Progenitor cell of endocrine pancreas (in vitro differentiated cells): ENCODE results near the gene ZNF74. TPM values are rescaled to one million over a fixed set of nuclear protein-coding genes. Genes with fewer than 3 reads are reported as not detected.
"Not testable (repeated sequence)": the region's sequence is repeated elsewhere in the genome, so short reads cannot be mapped to it uniquely, and the experiment has no call there.

Experiments used
- DNase-seq: peaks from one replicate; pipeline ENCODE4 v3.0.0; 2021; ENCODE audit warnings: low spot score; ENCODE audit not compliant: unreplicated experiment
- H3K27ac Mint-ChIP-seq: 2 replicates; pipeline ENCODE4 v1.8.0; 2021; ENCODE audit warnings: mild to moderate bottlenecking, moderate library complexity, mixed read lengths
- H3K27me3 Mint-ChIP-seq: 2 replicates; pipeline ENCODE4 v1.8.0; 2021; ENCODE audit warnings: mixed read lengths
- H3K36me3 Mint-ChIP-seq: 2 replicates; pipeline ENCODE4 v1.8.0; 2022; ENCODE audit warnings: mixed read lengths; ENCODE audit not compliant: insufficient read depth
- H3K4me1 Mint-ChIP-seq: 2 replicates; pipeline ENCODE4 v1.8.0; 2021; ENCODE audit warnings: low read depth, mixed read lengths
- H3K4me3 Mint-ChIP-seq: 2 replicates; pipeline ENCODE4 v1.8.0; 2021; ENCODE audit warnings: low read depth, mild to moderate bottlenecking, moderate library complexity, mixed read lengths
- H3K9me3 Mint-ChIP-seq: 2 replicates; pipeline ENCODE4 v1.8.0; 2021; ENCODE audit warnings: low read depth, mixed read lengths
- total RNA-seq: library from RNA; stranded (reverse); gene quantifications from 2 replicates; pipeline ENCODE4 v1.2.1, GENCODE V29; 2021

Gene ZNF74
- total RNA-seq, 1 donor from 2014 or later, result 52.1 TPM

- not testable (repeated sequence) for DNase-seq
Measured at GRCh38 chr22:20361752-20362229, 32.2 kb upstream of the ZNF74 start.

GRCh38 chr22:20362403-20362802 is 31.5 kb upstream of the ZNF74 start:
- not testable (repeated sequence) for H3K4me3 Mint-ChIP-seq, H3K27ac Mint-ChIP-seq, DNase-seq, H3K36me3 Mint-ChIP-seq, H3K4me1 Mint-ChIP-seq, H3K9me3 Mint-ChIP-seq, H3K27me3 Mint-ChIP-seq

More at GRCh38 chr22:20361752-20362229, 32.2 kb upstream of the ZNF74 start:
- H3K27ac Mint-ChIP-seq, H3K4me3 Mint-ChIP-seq, H3K36me3 Mint-ChIP-seq, H3K27me3 Mint-ChIP-seq, H3K9me3 Mint-ChIP-seq, H3K4me1 Mint-ChIP-seq: not testable (repeated sequence)

- not testable (repeated sequence) for DNase-seq, H3K36me3 Mint-ChIP-seq, H3K27me3 Mint-ChIP-seq, H3K9me3 Mint-ChIP-seq, H3K27ac Mint-ChIP-seq, H3K4me1 Mint-ChIP-seq, H3K4me3 Mint-ChIP-seq
Measured at GRCh38 chr22:20364335-20365260, 29.4 kb upstream of the ZNF74 start.

GRCh38 chr22:20366841-20367240 is 27.1 kb upstream of the ZNF74 start:
- not testable (repeated sequence) for H3K36me3 Mint-ChIP-seq, H3K4me3 Mint-ChIP-seq, DNase-seq, H3K4me1 Mint-ChIP-seq, H3K9me3 Mint-ChIP-seq, H3K27me3 Mint-ChIP-seq, H3K27ac Mint-ChIP-seq

- H3K36me3 Mint-ChIP-seq, H3K4me1 Mint-ChIP-seq, DNase-seq, H3K9me3 Mint-ChIP-seq, H3K27ac Mint-ChIP-seq, H3K4me3 Mint-ChIP-seq, H3K27me3 Mint-ChIP-seq: not testable (repeated sequence)
Measured at GRCh38 chr22:20368875-20369274, 25.1 kb upstream of the ZNF74 start.

GRCh38 chr22:20371687-20372086 is 22.3 kb upstream of the ZNF74 start:
- H3K4me3 Mint-ChIP-seq, H3K4me1 Mint-ChIP-seq, H3K27ac Mint-ChIP-seq: not testable (repeated sequence)

GRCh38 chr22:20372406-20372854 is 21.5 kb upstream of the ZNF74 start:
- not testable (repeated sequence) for H3K4me1 Mint-ChIP-seq, DNase-seq, H3K9me3 Mint-ChIP-seq, H3K4me3 Mint-ChIP-seq, H3K36me3 Mint-ChIP-seq
- Mint-ChIP-seq H3K27ac (peak overlapping the region; percentile 81), H3K27me3 (peaks cover 11% of the 10 kb centered on the region)

More at GRCh38 chr22:20371687-20372086, 22.3 kb upstream of the ZNF74 start:
- H3K27me3 Mint-ChIP-seq, result peaks cover 11% of the 10 kb centered on the region
- DNase-seq, H3K9me3 Mint-ChIP-seq, H3K36me3 Mint-ChIP-seq: not testable (repeated sequence)

GRCh38 chr22:20373195-20373706 is 20.7 kb upstream of the ZNF74 start:
- not testable (repeated sequence) for H3K4me3 Mint-ChIP-seq, H3K27me3 Mint-ChIP-seq

GRCh38 chr22:20374130-20374529 is 19.8 kb upstream of the ZNF74 start:
- DNase-seq, H3K9me3 Mint-ChIP-seq, H3K4me3 Mint-ChIP-seq, H3K4me1 Mint-ChIP-seq, H3K27me3 Mint-ChIP-seq, H3K36me3 Mint-ChIP-seq, H3K27ac Mint-ChIP-seq: not testable (repeated sequence)

More at GRCh38 chr22:20373195-20373706, 20.7 kb upstream of the ZNF74 start:
- not testable (repeated sequence) for DNase-seq, H3K27ac Mint-ChIP-seq, H3K4me1 Mint-ChIP-seq, H3K36me3 Mint-ChIP-seq, H3K9me3 Mint-ChIP-seq

- H3K36me3 Mint-ChIP-seq, H3K4me3 Mint-ChIP-seq, H3K27me3 Mint-ChIP-seq, H3K9me3 Mint-ChIP-seq, H3K27ac Mint-ChIP-seq, H3K4me1 Mint-ChIP-seq, DNase-seq: not testable (repeated sequence)
Measured at GRCh38 chr22:20376281-20376680, 17.7 kb upstream of the ZNF74 start.

- H3K4me3 Mint-ChIP-seq, H3K4me1 Mint-ChIP-seq, DNase-seq, H3K36me3 Mint-ChIP-seq, H3K27ac Mint-ChIP-seq, H3K27me3 Mint-ChIP-seq, H3K9me3 Mint-ChIP-seq: not testable (repeated sequence)
Measured at GRCh38 chr22:20376983-20377382, 17.0 kb upstream of the ZNF74 start.
